AG04450 (cell line): ENCODE results near the gene LAX1. TPM values are rescaled to one million over a fixed set of nuclear protein-coding genes. Genes with fewer than 3 reads are reported as not detected.
"Not testable (repeated sequence)": the region's sequence is repeated elsewhere in the genome, so short reads cannot be mapped to it uniquely, and the experiment has no call there.

ENCODE experiments used
- CTCF ChIA-PET: fragments of 300-600, 350-600 bp; formaldehyde crosslinking; extraction: SDS; loops from one replicate; lab custom pipeline; 2022; ENCODE audit warnings: antibody characterized with exemption, inconsistent platforms; lab: Charles Lee
- POLR2A ChIA-PET: fragments of 350-600 bp; formaldehyde crosslinking; extraction: SDS; loops from one replicate; lab custom pipeline; 2021; ENCODE audit warnings: antibody characterized with exemption, inconsistent platforms; lab: Yijun Ruan, JAX
- DNase-seq: peaks from one replicate; pipeline ENCODE4 v3.0.0-alpha.2; 2011; ENCODE audit warnings: low read depth, low spot score
- H3K27ac ChIP-seq: one replicate; pipeline ENCODE4 v1.5.1; 2012; ENCODE audit warnings: low read depth, low read length, control low read depth
- H3K27me3 ChIP-seq: one replicate; pipeline ENCODE4 v1.6.0; 2012; ENCODE audit warnings: low read length; ENCODE audit not compliant: control insufficient read depth, insufficient read depth
- H3K4me3 ChIP-seq: 2 replicates; pipeline ENCODE4 v1.5.1; 2011; ENCODE audit warnings: mild to moderate bottlenecking, low read depth, low read length, control low read depth
- H3K9me3 ChIP-seq: 2 replicates; pipeline ENCODE4 v1.5.1; 2012; ENCODE audit warnings: low read length; ENCODE audit not compliant: control insufficient read depth, insufficient read depth
- CTCF ChIP-seq: IDR thresholded peaks from 2 replicates; pipeline ENCODE4 v1.5.1; 2011; ENCODE audit warnings: low read depth, low read length, control low read depth, inconsistent platforms
- polyA plus RNA-seq: library from polyadenylated mRNA; depleted of rRNA; stranded (reverse); fragments of >200 nt; gene quantifications from 2 replicates; pipeline ENCODE4 v1.2.3, GENCODE V29; 2011

Gene LAX1
- polyA plus RNA-seq, 1 experiment: not detected

GRCh38 chr1:203760506-203760905, 4.5 kb upstream of the LAX1 start:
- Histone ChIP-seq H3K4me3 (no peak overlapping the region), H3K27me3 (peaks cover 5% of the 10 kb centered on the region), H3K9me3 (no peaks in the 10 kb centered on the region), H3K27ac (no peak overlapping the region)
- TF ChIP-seq CTCF: no peak
- ChIA-PET POLR2A (no interaction called here), CTCF (no interaction called here)
- no peak for DNase-seq

DNA sequence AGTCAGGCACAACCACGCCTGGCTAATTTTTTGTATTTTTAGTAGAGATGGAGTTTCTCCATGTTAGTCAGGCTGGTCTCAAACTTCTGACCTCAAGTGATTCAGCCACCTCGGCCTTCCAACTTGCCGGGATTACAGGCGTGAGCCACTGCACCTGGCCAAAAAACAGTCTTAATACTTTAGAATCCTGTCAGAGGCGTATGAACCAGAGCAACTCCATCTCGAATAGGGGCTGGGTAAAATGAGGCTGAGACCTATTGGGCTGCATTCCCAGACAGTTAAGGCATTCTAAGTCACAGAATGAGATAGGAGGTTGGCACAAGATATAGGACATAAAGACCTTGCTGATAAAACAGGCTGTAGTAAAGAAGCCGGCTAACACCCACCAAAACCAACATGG, 3.0 kb upstream of the LAX1 start:
- H3K4me3 ChIP-seq, CTCF ChIA-PET, POLR2A ChIA-PET, H3K9me3 ChIP-seq, H3K27ac ChIP-seq, H3K27me3 ChIP-seq, DNase-seq: not testable (repeated sequence)

DNA sequence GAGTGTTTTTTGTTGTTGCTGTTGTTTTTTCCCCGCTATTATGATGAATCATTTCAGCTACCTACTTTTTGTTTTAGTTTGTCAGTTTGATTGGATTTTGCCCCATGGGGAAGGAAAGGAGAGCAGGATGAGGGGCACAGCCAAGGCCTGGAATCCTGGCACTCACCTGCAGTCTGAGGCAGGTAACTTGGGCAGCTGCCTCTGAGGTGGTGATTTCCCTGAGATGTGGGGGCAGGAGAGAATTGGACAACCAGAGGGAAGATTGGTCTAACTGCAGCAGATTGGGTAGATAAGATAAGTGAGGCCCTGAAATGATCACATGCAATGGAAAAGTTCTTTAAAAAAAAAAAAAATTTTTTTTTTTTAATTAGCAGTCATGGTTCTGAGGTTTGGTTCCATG, 1.5 kb upstream of the LAX1 start:
- DNase-seq: no peak
- ChIA-PET CTCF (no interaction called here), POLR2A (no interaction called here)
- no peaks in the 10 kb centered on the region for H3K9me3 ChIP-seq
- H3K27ac ChIP-seq: no peak overlapping the region
- H3K27me3 ChIP-seq: peaks cover 5% of the 10 kb centered on the region
- H3K4me3 ChIP-seq: no peak overlapping the region
- TF ChIP-seq CTCF: no peak

DNA sequence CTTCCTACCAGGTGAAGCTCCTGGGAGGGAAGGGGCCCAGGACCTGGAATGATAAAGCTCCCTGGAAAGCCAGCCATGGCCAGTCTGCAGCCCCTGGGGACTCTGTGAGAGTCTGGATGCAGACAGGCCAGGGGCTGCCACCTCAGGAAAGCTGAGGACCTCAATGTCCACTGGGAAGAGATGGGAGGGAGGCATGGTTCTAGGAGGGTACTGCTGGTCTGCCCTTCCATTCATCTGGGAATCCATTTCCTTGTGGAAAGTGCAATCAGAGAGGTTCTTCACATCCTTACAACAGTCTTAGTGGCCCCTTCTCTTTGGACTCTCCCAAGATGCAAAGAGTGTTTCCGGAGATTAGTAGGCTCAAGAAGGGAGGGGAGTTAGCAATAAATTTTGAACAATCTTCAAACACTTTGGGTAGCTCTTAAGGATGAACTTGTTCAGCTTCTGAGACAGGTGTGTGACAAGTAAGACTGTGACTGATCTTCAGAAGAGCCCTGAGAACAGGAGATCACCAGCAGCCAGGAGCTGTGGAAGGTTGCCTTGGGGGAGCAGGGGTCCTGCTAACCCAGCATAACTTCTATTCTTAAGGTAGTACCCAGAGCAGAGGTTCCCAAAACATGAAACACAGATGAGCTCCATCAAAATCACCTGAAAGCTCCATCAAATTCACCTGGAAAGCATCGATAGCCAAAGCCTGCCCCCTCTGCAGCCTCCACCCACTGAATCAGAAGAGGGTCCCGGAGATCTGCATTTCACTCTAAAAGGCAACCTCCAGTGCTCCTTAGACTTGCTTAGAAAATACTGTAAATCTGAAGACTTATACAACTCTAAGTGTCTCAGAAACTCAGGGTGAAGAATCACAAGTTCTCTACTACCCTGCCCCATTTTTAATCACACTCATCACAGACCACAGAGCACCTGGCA, 616 bp upstream of the LAX1 start:
- ChIA-PET CTCF (interaction anchor here (0.5 kb wide), 1 partner anchor 384 kb away, joined by 3 read pairs; no protein-coding TSS in a partner anchor), POLR2A (no interaction called here)

DNA sequence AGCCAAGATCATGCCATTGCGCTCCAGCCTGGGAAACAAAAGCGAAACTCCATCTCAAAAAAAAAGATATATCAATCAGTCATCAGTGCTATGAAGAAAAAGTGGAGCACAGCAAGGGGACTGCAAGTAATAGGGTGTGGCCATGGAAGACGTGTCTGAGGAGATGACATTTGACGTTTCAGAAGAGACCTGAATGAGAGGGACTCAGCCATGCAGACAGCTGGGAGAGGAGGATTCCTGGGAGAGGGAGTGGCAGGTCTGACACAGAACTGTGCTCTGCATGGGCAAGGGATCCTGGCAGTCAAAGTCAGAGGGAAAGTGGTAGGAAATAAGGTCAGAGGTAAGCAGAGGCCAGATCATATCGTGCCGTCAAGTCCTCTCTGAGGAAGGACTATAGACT, 3.3 kb downstream of the LAX1 start:
- ChIA-PET POLR2A (no interaction called here), CTCF (no interaction called here)
- no peak for DNase-seq

More for the DNA sequence above, 616 bp upstream of the LAX1 start:
- no peak overlapping the region for H3K27ac ChIP-seq
- no peak for TF ChIP-seq CTCF
- H3K4me3 ChIP-seq: no peak overlapping the region
- no peaks in the 10 kb centered on the region for H3K9me3 ChIP-seq
- peaks cover 5% of the 10 kb centered on the region for H3K27me3 ChIP-seq
- DNase-seq: no peak

More for the DNA sequence above, 3.3 kb downstream of the LAX1 start:
- peaks cover 11% of the 10 kb centered on the region for H3K27me3 ChIP-seq
- no peaks in the 10 kb centered on the region for H3K9me3 ChIP-seq
- no peak overlapping the region for H3K27ac ChIP-seq
- TF ChIP-seq CTCF: no peak
- no peak overlapping the region for H3K4me3 ChIP-seq
